ENCODE results near the gene TAS2R3. TPM values are rescaled to one million over a fixed set of nuclear protein-coding genes. Genes with fewer than 3 reads are reported as not detected.

TAS2R3 gene
- total and polyA plus RNA-seq, 10 donors = 1.5 to 9.3 (median 4.8) TPM; not detected in 3

GRCh38 chr7:141776374-141776773, 12.5 kb downstream of the TAS2R3 start, which contains the start of gene TAS2R4:
TSS of gene TAS2R4 (plus strand) at chr7:141776674. CDS start at chr7:141778489, 1,815 bp downstream.
- no peaks in the 10 kb centered on the region for H3K27me3 ChIP-seq (replicated peaks in 1 of 7)
- H3K4me3 ChIP-seq = no peak within 1 kb of the TSS
- TF ChIP-seq POLR2A (IDR thresholded peaks at IDR 0.05) (no peak), POLR2AphosphoS5 (IDR thresholded peaks at IDR 0.05) (no peak), CTCF (IDR thresholded peaks at IDR 0.05 in 8 of 11, conservative IDR thresholded peaks at IDR 0.05 in 3 of 11) (no peak)
- intact Hi-C loops (cut with DNase I; ENCODE audit: low total_unique reads) = no loop called here
- peaks cover 3 to 61% (median 32%) of the 10 kb centered on the region in 6 donors for H3K36me3 ChIP-seq
- peaks cover 0 to 15% (median 9%) of the 10 kb centered on the region in 8 donors for H3K9me3 ChIP-seq
- H3K27ac ChIP-seq = no peak within 1 kb of the TSS
- 83 to 100% (median 97%) methylated on average over 1 of the region's 1 CpG for WGBS, 5 donors
- H3K4me1 ChIP-seq = no peaks in the 10 kb centered on the region
- no peak for DNase-seq

DNA sequence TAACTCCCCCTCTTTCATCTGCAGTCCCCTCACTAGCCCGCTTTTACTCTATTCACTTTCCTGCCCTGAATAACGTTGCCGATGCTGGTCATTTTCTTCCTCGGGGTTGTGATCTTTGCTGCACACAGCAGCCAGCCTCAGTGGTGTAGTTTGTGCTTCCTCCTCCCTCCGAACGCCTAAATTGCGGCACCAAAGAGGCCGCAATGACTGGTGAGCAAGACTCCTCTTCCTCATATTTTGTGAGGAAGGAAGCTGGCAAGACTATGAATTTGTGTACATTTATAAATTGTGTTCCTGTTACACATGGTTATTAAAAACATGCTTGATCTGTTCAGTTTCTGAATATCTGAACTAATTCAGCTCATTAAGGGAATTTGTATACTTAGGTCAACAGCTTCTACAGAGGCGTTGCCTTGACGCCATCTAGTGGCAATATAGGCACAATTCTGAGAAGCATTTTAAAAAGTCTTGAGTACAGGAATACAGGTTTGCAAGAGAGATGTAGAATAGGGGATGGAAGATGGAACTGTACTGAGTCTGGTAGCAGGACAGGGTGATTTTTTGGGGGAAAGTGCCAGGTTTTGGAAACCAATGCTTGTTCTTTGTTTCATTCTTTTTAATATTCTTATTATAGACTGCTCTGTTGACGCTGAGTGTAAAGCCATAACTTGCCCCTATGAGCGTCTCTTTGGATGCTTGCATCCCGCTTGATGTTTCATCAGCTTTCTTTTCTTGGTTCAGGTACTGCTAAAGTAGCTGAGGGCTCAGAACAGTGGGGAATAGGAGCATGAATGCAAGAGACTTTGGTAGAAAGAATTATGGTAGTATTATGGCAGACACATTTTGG, 22.0 kb downstream of the TAS2R3 start:
- H3K4me3 ChIP-seq = no peak overlapping the region
- TF ChIP-seq POLR2A (IDR thresholded peaks at IDR 0.05) (no peak), CTCF (IDR thresholded peaks at IDR 0.05 in 8 of 11, conservative IDR thresholded peaks at IDR 0.05 in 3 of 11) (peak in 10 of 11 experiments; percentile 15 to 70 (median 56))
- H3K27me3 ChIP-seq (replicated peaks in 1 of 7) = no peaks in the 10 kb centered on the region
- 58 to 76% (median 67%) methylated on average over 13 of the region's 13 CpGs for WGBS, 5 donors
- intact Hi-C loops (cut with DNase I; ENCODE audit: low total_unique reads) = no loop called here
- no peaks in the 10 kb centered on the region for H3K9me3 ChIP-seq
- no peak overlapping the region for H3K27ac ChIP-seq
- peaks cover 0 to 9% (median 0%) of the 10 kb centered on the region in 6 donors for H3K4me1 ChIP-seq
- no peak for DNase-seq
- H3K36me3 ChIP-seq = peaks cover 0 to 26% (median 10%) of the 10 kb centered on the region in 6 donors

GRCh38 chr7:141788296-141788695, 24.4 kb downstream of the TAS2R3 start:
- DNase-seq = no peak
- TF ChIP-seq POLR2A (IDR thresholded peaks at IDR 0.05) (no peak), CTCF (IDR thresholded peaks at IDR 0.05 in 8 of 11, conservative IDR thresholded peaks at IDR 0.05 in 3 of 11) (no peak), POLR2AphosphoS5 (IDR thresholded peaks at IDR 0.05) (no peak)
- intact Hi-C loops (cut with DNase I; ENCODE audit: low total_unique reads) = no loop called here
- WGBS, 5 donors = 69 to 87% (median 82%) methylated on average over 2 of the region's 2 CpGs
- H3K36me3 ChIP-seq = peaks cover 0 to 29% (median 11%) of the 10 kb centered on the region in 6 donors
- no peak overlapping the region for H3K27ac ChIP-seq
- no peaks in the 10 kb centered on the region for H3K27me3 ChIP-seq (replicated peaks in 1 of 7)
- H3K4me1 ChIP-seq = peaks cover 0 to 9% (median 0%) of the 10 kb centered on the region in 6 donors
- H3K4me3 ChIP-seq = no peak overlapping the region
- no peaks in the 10 kb centered on the region for H3K9me3 ChIP-seq

GRCh38 chr7:141789917-141790316, 26.0 kb downstream of the TAS2R3 start, which contains the start of gene TAS2R5:
TSS of gene TAS2R5 (plus strand) at chr7:141790217. CDS start at chr7:141790362, 145 bp downstream.
- no peak for DNase-seq
- TF ChIP-seq POLR2AphosphoS5 (IDR thresholded peaks at IDR 0.05) = no peak
- TF ChIP-seq POLR2A (IDR thresholded peaks at IDR 0.05) = no peak
- TF ChIP-seq CTCF (IDR thresholded peaks at IDR 0.05 in 8 of 11, conservative IDR thresholded peaks at IDR 0.05 in 3 of 11) = no peak
- H3K9me3 ChIP-seq = no peaks in the 10 kb centered on the region
- peaks cover 0 to 9% (median 0%) of the 10 kb centered on the region in 6 donors for H3K4me1 ChIP-seq
- WGBS, 5 donors = 76 to 98% (median 88%) methylated on average over 5 of the region's 5 CpGs
- no peak within 1 kb of the TSS for H3K4me3 ChIP-seq
- peaks cover 0 to 36% (median 11%) of the 10 kb centered on the region in 6 donors for H3K36me3 ChIP-seq
- intact Hi-C loops (cut with DNase I; ENCODE audit: low total_unique reads) = no loop called here
- H3K27ac ChIP-seq = no peak within 1 kb of the TSS
- no peaks in the 10 kb centered on the region for H3K27me3 ChIP-seq (replicated peaks in 1 of 7)

Data from spleen (tissue), 11 donors.